Progenitor cell of endocrine pancreas (in vitro differentiated cells): ENCODE data around the gene PCCA. TPM values are rescaled to one million over a fixed set of nuclear protein-coding genes. Genes with fewer than 3 reads are reported as not detected.
"Not testable (repeated sequence)": the region's sequence is repeated elsewhere in the genome, so short reads cannot be mapped to it uniquely, and the experiment has no call there.

Experiments used
- DNase-seq: peaks from one replicate; pipeline ENCODE4 v3.0.0; 2021; ENCODE audit warnings: low spot score; ENCODE audit not compliant: unreplicated experiment
- H3K27ac Mint-ChIP-seq: 2 replicates; pipeline ENCODE4 v1.8.0; 2021; ENCODE audit warnings: mild to moderate bottlenecking, moderate library complexity, mixed read lengths
- H3K27me3 Mint-ChIP-seq: 2 replicates; pipeline ENCODE4 v1.8.0; 2021; ENCODE audit warnings: mixed read lengths
- H3K36me3 Mint-ChIP-seq: 2 replicates; pipeline ENCODE4 v1.8.0; 2022; ENCODE audit warnings: mixed read lengths; ENCODE audit not compliant: insufficient read depth
- H3K4me1 Mint-ChIP-seq: 2 replicates; pipeline ENCODE4 v1.8.0; 2021; ENCODE audit warnings: low read depth, mixed read lengths
- H3K4me3 Mint-ChIP-seq: 2 replicates; pipeline ENCODE4 v1.8.0; 2021; ENCODE audit warnings: low read depth, mild to moderate bottlenecking, moderate library complexity, mixed read lengths
- H3K9me3 Mint-ChIP-seq: 2 replicates; pipeline ENCODE4 v1.8.0; 2021; ENCODE audit warnings: low read depth, mixed read lengths
- total RNA-seq: library from RNA; stranded (reverse); gene quantifications from 2 replicates; pipeline ENCODE4 v1.2.1, GENCODE V29; 2021
- TF ChIP-seq, protein P1 (sequence below): fragments of 200-600 bp; sonication (generic); IDR thresholded peaks from one replicate; pipeline ENCODE4 v1.5.0; 2021; ENCODE audit warnings: antibody characterized with exemption, mild to moderate bottlenecking; ENCODE audit not compliant: unreplicated experiment

Gene PCCA
- total RNA-seq, 1 donor from 2014 or later = 48.1 TPM

DNA sequence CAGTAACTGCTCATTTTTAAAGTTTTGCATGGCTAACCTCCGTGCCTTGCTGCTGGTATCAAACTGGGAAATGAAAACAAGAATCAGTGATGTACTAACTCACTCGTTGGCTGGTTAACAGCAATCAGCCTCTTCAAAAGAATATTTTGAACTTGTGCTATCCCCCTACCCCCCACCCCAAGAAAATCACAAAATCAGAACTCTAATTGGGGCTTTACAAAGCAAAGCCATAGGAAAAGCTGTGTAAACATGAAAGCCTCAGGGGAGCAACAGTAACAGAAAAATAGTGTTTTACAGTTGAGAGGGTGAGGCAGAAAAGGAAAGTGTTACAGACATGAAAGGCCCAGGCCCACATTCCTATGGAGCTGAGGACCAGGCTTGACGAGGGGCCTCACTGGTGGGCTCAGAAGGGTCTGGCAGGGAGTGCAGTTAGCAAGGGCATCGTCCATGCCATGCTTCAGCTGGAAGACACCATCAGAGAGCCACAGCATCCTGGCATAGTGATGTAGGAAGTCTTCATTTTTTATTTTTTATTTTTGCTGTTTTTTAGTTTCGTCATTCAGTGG is 217.6 kb downstream of the PCCA start:
- Mint-ChIP-seq H3K27me3 (no peaks in the 10 kb centered on the region), H3K9me3 (no peaks in the 10 kb centered on the region), H3K36me3 (peaks cover 10% of the 10 kb centered on the region), H3K4me1 (no peaks in the 10 kb centered on the region), H3K4me3 (no peak overlapping the region), H3K27ac (peak overlapping the region; percentile 59)
- DNase-seq = no peak
- TF ChIP-seq, protein P1, sequence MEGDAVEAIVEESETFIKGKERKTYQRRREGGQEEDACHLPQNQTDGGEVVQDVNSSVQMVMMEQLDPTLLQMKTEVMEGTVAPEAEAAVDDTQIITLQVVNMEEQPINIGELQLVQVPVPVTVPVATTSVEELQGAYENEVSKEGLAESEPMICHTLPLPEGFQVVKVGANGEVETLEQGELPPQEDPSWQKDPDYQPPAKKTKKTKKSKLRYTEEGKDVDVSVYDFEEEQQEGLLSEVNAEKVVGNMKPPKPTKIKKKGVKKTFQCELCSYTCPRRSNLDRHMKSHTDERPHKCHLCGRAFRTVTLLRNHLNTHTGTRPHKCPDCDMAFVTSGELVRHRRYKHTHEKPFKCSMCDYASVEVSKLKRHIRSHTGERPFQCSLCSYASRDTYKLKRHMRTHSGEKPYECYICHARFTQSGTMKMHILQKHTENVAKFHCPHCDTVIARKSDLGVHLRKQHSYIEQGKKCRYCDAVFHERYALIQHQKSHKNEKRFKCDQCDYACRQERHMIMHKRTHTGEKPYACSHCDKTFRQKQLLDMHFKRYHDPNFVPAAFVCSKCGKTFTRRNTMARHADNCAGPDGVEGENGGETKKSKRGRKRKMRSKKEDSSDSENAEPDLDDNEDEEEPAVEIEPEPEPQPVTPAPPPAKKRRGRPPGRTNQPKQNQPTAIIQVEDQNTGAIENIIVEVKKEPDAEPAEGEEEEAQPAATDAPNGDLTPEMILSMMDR = no peak

DNA sequence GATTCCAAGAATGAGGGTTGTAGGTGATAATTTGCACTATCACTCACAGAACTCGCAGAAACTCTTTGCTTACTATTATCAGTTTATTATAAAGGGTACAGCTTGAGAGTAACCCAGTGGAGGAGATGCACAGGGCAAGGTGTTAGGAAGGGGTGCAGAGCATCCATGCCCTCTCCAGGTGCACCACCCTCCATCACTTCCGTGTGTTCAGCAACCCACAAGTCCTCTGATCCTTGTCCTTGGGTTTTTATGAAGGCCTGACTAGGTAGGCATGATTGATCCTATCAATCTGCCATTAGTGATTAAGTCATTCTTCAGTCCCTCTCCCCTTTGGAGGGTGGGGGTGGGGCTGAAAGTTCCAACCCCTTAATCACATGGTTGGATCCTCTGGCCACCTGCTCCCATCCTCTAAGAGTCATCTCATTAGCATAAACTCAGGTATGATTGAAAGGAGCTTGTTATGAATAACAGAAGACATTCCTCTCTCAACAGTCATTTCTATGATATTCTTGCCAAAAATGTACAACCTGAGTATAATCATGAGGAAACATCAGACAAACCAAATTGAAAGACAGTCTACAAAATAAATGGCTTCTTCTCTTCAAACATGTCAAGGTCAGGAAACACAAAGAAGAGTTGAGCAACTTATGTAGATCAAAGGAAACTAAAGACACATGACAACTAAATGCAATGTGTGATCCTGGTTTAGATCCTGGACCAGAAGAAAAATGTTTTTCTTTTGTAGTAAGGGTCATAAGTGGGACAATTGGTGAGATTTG is 225.4 kb downstream of the PCCA start:
- peaks cover 12% of the 10 kb centered on the region for H3K9me3 Mint-ChIP-seq
- TF ChIP-seq, protein P1 = no peak
- H3K4me1 Mint-ChIP-seq = no peaks in the 10 kb centered on the region
- H3K27me3 Mint-ChIP-seq = no peaks in the 10 kb centered on the region
- H3K36me3 Mint-ChIP-seq = peaks cover 36% of the 10 kb centered on the region
- no peak overlapping the region for H3K27ac Mint-ChIP-seq
- H3K4me3 Mint-ChIP-seq = no peak overlapping the region
- DNase-seq = no peak

DNA sequence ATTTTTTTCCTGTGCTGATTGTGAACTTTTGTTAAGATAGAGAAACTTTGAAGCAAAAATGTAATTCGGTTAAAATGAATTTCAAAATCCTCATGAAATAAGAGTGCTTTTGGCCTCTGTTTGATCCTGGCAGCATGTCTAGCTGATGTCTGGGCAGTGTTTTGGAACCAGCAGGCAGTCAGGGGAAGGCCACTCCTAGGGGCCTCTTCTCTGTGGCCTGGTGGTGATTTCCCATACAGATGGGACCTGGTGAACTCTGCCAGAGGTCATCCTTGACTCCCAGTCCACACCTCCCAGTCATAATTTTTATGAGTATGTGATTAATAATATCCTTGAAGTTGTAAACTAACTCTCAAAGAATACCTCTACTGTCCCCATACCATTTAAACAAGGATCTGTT is 226.6 kb downstream of the PCCA start:
- no peak for DNase-seq
- TF ChIP-seq, protein P1 = no peak
- Mint-ChIP-seq H3K4me3 (no peak overlapping the region), H3K4me1 (no peaks in the 10 kb centered on the region), H3K27me3 (no peaks in the 10 kb centered on the region), H3K36me3 (peaks cover 37% of the 10 kb centered on the region), H3K9me3 (peaks cover 17% of the 10 kb centered on the region), H3K27ac (no peak overlapping the region)

DNA sequence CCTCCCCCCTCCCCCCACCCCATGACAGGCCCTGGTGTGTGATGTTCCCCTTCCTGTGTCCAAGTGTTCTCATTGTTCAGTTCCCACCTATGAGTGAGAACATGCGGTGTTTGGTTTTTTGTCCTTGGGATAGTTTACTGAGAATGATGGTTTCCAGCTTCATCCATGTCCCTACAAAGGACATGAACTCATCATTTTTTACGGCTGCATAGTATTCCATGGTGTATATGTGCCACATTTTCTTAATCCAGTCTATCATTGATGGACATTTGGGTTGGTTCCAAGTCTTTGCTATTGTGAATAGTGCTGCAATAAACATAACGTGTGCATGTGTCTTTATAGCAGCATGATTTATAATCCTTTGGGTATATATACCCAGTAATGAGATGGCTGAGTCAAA is 229.6 kb downstream of the PCCA start:
- not testable (repeated sequence) for DNase-seq, H3K4me1 Mint-ChIP-seq, H3K4me3 Mint-ChIP-seq, H3K27ac Mint-ChIP-seq, H3K27me3 Mint-ChIP-seq
- Mint-ChIP-seq H3K36me3 (peaks cover 29% of the 10 kb centered on the region), H3K9me3 (peaks cover 11% of the 10 kb centered on the region)

DNA sequence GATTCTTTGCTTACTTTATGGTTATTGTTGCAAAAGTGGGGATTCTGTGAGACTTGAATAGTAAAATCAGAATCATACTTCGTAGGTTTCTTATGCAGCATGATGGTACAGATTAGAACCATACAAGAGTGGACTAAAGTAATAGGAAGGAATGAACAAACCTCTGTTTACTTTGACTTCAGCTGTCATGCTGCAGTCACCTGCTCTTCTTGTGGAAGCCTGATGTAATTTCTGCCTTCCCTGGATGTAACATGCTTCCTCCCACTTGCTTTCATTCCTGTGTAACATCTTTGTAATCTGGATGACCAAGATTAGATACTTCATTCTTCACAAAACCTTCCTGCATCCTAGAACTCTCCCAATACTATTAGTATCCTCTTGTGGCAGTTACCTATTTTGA is 235.0 kb downstream of the PCCA start:
- Mint-ChIP-seq H3K4me1 (no peaks in the 10 kb centered on the region), H3K4me3 (no peak overlapping the region), H3K36me3 (peaks cover 28% of the 10 kb centered on the region), H3K9me3 (peaks cover 5% of the 10 kb centered on the region), H3K27ac (no peak overlapping the region), H3K27me3 (no peaks in the 10 kb centered on the region)
- TF ChIP-seq, protein P1 = no peak
- DNase-seq = no peak

DNA sequence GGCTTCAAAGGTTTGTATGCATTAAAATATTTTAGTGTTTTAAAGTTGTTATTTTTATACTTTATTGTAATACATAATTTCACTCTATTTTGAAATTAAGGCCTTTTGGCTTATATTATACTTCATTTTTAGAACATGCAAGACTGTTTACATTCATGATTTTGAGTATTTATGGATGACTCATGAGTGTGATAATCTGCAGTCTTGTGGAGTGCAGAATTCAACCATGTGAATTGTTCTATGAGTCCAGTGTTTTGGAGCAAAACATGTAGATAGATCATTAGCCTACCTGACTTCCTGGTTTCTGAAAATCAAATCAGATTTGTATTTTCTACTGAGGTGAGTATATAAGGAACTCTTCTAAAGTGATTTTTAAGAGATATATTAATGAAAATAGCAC is 241.8 kb downstream of the PCCA start:
- TF ChIP-seq, protein P1 = no peak
- Mint-ChIP-seq H3K27ac (no peak overlapping the region), H3K27me3 (no peaks in the 10 kb centered on the region), H3K4me1 (no peaks in the 10 kb centered on the region), H3K9me3 (peaks cover 9% of the 10 kb centered on the region), H3K36me3 (peaks cover 41% of the 10 kb centered on the region), H3K4me3 (no peak overlapping the region)
- no peak for DNase-seq
